Stimulated activated CD8-positive, alpha-beta memory T cell treated with anti-CD3 and anti-CD28 coated beads, Interleukin-12 subunit alpha, Interleukin-12 subunit beta, amount 100 ng/mL, for 24 hours (primary cell): ENCODE measurements around the gene PMVK.
"Not testable (repeated sequence)": the region's sequence is repeated elsewhere in the genome, so short reads cannot be mapped to it uniquely, and the experiment has no call there.

Source experiments
- DNase-seq: peaks from one replicate; pipeline ENCODE4 v3.0.0-alpha.2; 2020; ENCODE audit errors: extremely low read depth

Gene PMVK

DNA sequence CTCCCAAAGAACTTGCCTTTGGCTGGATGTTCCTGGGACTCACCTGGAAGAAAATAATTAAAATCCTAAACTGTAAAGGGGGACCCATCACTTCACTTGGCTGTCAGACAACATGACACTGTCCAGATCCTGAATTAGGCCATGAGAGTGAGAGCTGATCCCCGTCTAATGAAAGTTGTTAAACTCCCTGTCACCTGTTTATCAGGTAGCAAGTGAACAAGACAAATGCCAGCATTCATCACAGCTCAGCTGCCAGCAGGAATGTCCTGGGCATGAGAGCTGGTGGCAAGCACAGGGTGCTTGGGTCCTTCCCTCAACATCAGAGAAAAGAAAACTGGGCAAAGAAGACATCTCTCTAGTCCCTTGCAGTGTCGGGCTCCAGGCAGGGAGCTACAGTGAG lies 23.8 kb downstream of the PMVK start:
- DNase-seq: no peak

DNA sequence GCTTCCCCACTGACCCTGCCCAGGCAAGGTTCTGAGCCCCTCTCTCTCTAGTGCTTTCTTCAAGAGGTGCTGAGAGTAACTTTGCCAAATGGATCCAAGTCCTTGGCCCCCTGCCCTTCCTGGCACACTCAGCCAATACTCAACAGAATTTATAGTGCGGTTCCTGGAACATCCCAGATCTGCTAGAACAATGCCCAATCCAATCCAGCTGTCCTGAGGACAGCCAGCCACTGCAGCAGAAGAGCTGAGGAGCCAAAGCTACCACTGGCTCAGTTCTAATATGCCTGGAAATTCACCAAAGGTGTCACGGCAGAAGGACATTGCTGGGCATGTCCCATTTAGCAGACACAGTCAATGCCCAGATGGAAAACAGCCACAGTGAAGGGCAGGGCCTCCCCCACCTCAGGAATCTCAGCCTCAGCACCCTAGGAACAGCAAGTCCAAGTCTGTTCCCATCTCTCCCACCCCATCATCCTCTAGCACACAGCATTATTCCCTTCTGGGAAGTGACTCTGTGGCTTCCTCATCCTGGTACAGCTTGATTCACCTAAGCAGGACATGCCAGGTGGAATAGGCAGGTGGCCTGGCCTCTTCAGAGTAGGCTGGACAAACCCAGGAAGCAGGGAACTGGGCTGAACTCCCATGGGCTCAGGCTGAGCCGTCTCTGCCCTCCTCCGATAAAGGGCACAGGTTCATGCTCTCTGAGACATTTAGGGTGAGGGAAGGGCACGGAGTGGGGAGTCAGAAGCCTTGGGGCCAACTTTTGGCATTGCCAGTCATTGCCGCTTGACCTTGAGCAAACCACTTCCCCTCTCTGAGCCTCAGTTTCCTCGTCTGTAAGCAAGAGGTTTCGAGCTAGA lies 24.6 kb downstream of the PMVK start:
- no peak for DNase-seq

DNA sequence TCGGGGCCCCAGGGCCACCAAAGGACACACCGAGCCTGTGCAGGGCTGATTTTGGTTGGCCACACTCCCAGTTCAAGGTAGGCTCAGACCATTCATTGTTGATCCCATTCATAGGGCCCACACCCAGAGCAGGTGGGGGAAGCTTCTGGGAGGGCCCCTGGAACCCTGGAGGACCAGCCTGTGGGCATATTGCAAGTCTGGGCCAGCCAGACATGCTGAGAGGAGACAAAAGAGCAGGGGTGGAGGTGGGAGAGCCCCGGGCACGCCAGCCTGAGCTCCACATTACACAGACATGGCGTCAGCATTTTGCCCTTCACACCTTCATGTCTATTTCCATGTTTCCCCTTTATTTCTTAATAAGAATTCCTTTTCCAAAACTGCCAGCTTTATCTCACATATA lies 25.7 kb downstream of the PMVK start:
- no peak for DNase-seq

DNA sequence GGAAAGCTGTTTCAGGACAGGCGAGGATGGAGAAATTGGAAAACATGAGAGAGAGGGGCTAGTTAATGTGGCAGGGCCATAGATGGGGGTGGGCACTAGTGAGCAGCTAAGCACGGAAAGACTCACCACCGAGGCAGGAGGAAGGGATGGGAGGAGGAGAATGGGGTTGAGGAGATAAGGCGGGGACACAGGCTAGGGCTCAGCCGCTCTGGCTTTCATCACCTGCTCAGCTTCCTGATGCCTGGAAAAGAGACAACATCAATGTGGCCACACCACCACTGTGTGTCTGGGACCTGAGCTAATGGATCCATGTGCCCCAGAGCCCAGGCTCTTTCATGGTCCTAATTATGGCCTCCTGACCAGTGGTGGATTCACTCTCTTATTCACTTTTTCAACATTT lies 27.6 kb downstream of the PMVK start:
- DNase-seq: no peak

DNA sequence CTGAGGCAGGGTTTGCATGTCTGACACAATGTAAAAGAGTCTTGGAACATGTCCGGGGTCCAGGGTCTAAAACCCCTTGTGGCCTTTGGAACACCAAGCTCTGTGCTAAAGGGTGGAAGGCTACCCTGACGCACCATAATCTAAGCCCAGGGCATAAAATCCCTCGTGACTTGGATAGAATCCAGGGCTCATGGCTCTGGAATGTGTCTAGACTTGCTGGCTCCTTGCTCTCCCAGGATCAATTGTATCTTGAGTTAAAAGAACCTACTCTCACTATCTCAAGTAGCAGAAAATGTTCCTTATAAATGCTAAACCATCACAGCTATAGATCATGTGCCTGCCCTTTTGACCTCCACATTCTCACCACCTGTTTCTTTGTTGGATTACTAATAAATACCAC lies 28.4 kb downstream of the PMVK start:
- DNase-seq: not testable (repeated sequence)

DNA sequence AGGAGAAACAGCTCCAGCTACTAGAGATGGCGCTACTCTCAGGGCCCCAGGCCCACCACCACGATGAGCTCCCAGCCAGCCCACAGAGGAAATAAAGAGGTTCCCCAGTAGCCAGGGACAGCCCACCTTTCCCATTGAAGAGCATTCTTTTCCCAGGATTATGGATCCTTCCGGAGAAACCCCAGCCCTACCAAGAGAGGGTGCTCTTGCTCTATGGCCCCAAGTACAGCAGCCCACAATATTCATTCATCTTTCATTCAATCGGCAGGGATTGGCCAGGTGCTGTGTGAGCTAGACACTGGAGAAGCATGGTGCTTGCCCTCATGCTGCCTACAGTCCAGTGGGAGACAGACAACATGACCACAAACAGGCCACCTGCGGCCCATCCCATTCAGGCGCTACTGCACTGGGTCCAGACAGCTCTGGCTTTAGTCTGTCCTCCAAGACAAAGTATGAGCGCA lies 29.9 kb downstream of the PMVK start:
- DNase-seq: no peak

DNA sequence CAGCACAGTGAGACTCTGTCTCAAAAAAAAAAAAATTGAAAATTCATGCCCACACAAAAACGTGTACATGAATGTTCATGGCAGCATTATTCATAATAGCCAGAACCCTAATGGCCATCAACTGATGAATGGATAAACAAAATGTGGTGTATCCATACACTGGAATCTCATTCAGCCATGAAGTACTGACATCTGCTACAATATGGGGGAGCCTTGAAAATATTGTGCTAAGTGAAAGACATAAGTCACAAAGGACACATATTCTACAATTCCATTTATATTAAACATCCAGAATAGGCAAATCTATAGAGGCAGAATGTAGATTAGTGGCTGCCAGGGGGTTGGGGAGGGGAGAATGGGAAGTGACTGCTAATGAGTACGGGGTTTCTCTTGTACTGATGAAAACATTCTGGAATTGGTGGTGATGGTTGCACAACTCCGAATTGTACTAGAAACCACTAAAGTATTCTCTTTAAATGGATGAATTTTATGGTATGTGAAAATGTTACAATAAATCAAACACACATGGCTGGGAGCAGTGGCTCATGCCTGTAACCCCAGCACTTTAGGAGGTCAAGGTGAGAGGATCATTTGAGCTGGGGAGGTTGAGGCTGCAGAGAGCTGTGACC lies 33.5 kb downstream of the PMVK start:
- DNase-seq: no peak

DNA sequence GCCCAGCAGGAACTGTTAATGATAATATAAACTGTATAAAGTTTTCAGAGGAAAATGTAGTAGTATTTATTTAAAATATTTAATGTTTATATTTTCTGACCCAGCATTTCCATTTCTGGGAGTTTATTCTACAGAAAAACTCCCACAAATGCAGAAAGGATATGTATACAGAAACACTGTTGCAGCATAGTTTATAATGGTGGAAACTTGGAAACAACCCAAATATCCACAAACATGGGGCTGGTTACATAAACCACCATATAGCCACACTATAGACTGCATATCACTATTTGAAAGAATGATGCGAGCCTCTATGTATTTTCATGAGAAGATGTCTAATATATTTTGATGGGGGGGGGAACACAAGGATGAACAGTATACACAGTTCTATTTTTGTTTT lies 34.9 kb downstream of the PMVK start:
- DNase-seq: no peak

DNA sequence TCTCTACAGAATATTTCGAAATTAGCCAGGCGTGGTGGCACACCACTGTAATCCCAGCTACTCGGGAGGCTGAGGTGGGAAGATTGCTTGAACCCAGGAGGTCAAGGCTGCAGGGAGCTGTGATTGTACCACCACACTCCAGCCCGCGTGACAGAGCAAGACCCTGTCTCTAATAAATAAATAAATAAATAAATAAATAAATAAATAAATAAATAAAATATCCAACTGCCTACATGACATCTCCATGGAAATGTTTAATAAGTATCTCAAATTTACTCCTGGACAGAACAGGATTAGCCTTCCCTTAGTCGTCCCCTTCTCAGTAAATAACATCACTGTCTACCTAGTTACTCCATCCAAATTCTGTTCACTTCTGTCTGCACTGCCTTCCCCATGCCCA lies 37.5 kb downstream of the PMVK start:
- no peak for DNase-seq

DNA sequence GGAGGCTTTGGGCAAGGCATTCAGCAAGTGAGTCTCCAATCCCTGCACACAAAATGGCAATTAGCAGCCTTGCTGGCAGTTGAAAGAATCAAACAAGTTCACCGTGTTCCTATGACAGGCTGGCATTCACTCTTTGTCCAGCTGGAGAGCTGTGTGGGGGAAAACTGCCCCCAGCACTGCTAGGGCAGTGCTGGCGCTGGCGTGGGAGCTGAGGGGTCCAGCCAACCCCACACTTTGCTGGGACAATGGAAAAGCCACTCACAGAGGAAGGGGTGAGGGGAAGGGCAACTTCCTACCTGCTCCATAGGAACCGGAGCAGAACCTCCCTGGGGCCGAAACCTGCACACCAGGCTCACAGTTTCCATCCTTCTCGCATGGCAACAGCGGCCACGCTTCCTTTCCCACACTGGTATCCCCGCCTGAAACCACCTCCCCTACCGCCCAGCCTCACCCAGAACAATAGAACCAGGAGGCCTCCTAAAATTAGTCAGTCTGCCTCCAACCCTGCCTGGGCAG lies 39.7 kb downstream of the PMVK start:
- no peak for DNase-seq

DNA sequence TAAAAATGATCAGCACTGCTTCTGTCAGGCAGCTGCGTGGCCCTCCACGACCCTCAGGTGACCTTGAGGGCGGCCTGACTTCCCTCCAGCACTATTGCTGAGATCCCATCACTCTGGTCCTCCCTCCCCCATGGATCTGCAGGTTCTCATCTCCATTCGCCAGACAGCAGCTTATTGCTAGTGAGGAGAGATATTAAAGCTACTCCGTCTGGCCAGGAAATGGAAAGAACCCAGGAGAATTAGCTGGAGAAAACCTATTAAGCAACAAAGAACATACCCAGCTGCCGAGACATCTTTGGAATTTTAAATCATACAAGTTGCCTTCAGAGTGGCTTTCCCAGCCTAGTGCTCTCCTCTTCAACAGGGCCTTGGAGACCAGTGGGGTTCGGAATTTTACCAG lies 40.7 kb downstream of the PMVK start:
- DNase-seq: no peak

DNA sequence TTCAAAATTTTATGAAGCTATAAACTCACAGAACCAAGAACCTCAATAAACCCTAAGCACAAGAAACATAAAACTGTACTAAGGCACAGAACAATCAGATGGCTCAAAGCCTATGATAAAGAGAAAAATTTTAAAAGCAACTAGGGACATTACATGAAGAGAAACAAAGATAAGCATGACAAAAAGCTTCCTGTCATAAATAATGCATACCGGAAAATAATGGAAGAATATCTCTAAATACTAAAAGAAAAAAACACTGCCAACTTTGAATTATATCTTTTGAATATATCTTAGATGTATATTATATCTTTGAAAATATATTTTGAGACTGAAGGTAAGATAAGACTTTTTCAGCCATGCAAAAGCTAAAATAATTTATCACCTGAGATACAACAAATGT lies 45.1 kb downstream of the PMVK start:
- DNase-seq: no peak

DNA sequence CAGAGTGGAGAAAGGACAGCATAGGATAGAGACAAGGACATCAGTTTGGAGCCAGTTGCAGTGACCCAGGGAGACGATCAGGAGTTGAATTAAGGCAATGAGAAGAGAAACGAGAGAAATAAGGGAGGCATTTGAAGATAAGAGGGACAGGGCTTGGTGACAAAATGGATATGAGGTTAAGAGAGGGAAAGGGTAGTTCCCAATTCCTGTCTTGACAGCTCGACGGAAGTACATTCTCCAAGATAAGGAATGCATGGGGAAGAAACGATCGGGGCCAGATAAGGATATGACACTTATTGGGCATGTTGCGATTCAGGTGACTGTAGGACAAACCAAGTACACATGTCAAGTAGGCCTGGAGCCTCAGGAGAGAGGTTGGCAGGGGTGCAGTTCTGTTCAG lies 47.8 kb downstream of the PMVK start:
- no peak for DNase-seq

DNA sequence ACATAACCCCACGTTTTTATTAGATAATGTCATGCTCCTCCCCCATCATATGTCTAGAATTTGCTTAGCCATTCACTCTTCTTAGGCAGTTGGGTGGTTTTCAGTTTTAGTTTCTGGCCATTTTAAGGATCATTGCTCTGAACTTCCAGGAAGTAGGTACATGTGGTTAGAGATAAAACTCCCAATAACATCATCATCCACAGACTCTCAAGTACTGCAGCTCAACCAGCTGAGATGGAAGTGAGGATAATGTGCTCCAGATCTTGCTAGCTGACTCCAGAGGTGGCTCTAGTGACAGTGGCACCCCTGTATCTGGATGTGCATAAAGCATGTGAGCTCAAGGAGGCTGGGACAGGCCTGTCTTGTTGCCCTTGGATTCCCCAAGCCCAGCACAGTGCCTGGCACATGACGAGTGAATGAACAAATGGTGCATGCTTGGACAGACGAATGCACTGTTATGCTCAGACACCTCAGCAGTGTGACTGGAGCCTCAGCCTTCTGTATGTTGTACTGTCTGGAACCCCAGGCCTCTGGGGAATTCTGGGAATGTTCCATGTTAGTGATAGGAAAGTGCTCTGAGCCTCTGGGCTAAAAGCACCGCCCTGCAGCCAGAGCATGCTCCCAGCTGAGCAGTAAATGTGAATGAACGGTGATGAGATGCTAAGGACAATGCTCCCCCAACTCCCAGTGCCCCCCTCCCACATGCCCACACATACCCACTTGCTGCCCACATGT lies 50.1 kb downstream of the PMVK start:
- DNase-seq: no peak

DNA sequence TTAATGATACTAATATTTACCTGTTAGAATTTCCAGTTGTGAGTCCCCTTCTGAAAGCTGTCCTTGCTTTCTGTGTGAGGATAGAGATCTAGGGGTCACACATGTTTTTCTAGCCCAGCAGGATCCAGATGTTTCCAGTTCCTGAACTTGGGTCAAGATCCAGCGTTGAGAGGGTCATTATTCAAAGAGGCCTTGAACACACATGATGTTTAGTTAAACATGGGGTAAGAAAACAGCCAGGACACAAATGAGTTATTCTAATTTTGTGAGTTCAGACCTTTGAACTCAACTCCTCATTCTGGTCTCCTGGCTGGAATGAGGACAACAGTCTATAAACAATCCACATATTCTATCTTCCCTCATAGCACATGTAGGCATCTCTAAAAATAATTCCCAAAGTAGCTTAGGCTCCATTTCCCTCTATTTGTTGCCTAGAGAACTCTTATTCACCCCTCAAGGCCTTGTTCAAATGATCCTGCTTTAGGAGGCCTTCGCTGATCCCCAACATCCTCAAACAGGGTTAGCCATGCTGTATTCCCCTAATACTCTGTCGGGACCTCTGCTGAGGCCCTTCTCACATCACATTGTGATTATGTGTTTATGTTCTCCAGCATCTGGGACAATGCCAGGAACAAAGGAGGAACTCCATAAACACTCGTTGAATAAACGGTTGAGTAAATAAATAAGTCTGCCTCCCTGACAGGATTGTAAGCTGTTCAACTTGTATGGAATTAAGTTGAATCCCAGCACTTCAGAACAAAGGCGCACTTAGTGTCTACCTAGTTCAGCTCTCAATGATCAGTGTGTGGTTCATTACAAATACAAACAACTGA lies 51.4 kb downstream of the PMVK start:
- no peak for DNase-seq

DNA sequence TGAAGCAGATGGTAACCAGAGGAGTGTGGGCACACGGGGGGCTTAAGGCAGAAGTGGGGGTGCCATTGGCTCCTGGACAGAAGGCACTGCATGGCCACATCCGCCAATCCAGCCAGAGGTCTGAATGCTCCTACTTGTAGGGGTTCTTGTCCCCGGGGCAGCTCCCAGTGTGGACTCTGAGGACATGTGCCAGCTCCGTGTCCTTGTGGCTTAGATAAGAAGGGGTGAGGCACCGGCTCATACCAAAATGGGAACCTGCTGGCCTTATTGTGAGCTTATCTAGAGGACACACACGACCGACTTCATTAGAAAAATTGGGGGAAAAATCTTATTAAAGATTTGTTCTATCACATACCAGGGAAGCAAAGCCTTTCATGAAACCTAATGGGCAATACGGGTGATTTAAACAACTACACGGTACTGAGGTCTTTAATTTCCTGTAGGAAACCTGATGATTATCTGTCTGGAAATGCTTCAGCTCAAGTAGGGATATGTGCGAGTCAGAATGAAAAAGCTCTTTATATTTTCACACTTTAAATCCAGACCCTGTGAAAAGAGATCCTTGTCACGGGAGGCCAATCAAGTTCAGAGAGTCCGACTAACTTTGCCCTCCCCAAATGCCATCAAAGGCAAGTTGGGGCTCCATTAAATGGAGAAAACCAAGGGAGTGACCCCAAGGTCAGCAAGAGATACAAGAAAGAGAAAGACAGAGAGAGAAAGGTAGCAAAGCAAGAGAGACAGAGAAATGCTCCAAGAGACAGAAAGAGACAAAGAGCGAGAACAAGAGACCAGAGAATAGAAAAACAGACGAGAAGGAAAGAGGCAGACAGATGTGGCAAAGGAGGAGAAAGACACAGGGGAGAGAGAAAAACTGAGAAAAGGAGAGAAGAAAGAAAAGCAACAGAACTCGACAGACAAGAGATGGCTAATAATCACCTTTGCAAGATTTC lies 52.3 kb downstream of the PMVK start:
- DNase-seq: no peak

DNA sequence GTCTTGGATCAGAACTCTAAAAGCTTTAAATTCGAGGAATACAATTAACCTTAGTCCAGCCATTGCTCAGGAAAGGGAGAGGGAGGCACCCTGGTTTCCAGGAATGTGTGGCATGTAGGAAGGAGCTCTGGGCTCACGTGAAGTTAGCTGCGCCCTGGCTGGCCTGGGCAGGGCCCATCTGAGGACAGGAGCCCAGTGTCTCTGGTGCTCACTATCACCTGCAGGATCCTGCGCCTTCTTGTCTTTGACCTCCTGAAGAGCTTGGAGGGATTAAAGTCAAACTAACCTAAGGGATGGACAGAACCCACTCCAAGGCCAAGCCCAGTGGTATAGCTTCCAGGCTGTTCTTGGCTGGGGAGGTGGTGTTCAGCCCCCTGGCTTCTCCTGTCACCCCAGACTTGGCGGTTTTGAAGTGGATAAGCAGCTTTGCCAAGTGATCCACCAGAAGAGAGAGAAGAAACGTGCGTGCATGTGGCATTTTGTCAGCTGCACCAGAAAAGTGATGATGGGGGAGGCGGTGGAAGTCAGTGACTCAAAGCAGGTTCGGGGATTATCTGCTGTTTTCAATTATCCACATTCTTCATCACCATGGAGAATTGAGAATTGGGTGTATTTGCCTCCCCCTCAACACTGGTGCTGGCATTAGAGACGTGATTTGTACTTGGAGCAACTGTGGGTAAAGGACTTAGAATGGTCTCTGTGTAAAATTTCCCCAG lies 54.5 kb downstream of the PMVK start:
- DNase-seq: no peak

DNA sequence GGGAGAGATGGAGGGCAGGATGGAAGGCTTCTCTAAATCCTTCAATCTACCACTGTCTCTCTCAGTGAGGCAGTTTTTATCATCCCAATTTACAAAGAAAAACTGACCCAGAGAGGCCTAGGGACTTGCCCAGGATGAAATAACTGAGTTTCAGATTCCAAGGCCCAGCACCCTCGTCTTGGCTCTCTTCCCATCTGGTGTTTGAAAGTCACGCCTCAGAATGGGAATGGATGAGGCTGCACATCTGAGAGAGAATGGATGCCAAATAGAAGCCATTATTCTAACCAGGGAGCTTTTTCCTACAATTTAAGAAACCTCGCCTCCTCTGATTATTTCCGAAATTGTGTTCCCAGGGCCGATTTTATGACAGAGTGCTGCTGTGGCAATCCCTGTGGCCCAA lies 55.8 kb downstream of the PMVK start:
- no peak for DNase-seq

DNA sequence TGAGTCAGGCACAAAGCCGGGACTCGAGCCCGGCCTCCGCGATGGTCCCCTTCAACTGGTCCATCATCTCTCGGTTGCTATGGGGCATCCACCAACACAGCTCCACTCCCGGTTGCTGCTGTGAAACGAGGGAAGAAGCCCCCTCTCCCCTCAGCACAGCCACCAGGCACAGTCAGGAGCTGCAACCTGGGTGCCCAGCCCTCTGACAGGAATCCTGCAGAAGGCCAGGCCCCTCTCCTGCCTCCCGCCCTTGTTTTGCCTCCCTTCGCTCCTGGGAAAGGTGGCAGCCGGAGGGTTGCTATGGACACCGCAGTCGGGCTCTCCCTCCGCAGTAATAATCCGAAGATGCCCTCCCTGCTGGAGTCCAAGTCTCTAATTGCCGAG lies 57.5 kb downstream of the PMVK start:
- no peak for DNase-seq
